ENCODE results near the gene BASP1.

BASP1 gene

GRCh38 chr5:17203329-17204132 is 13.9 kb upstream of the BASP1 start:
- Histone ChIP-seq H3K4me3 (ENCODE audit: low read depth, low read length) (no peak overlapping the region), H3K27ac (ENCODE audit: extremely low read depth, low read depth, low read length) (no peak overlapping the region), H3K9me3 (ENCODE audit: control insufficient read depth, insufficient read depth, low read depth, low read length) (no peaks in the 10 kb centered on the region), H3K4me1 (ENCODE audit: control insufficient read depth, insufficient read depth, low read length) (no peaks in the 10 kb centered on the region), H3K36me3 (ENCODE audit: control insufficient read depth in 2 of 2, insufficient read depth in 1 of 2, low read length in 2 of 2) (no peaks in the 10 kb centered on the region)
- POLR2A ChIA-PET = interaction anchor here (0.6 kb wide), 1 partner anchor 11 kb away, joined by 4 read pairs; no protein-coding TSS in a partner anchor
- TF ChIP-seq, protein P1, sequence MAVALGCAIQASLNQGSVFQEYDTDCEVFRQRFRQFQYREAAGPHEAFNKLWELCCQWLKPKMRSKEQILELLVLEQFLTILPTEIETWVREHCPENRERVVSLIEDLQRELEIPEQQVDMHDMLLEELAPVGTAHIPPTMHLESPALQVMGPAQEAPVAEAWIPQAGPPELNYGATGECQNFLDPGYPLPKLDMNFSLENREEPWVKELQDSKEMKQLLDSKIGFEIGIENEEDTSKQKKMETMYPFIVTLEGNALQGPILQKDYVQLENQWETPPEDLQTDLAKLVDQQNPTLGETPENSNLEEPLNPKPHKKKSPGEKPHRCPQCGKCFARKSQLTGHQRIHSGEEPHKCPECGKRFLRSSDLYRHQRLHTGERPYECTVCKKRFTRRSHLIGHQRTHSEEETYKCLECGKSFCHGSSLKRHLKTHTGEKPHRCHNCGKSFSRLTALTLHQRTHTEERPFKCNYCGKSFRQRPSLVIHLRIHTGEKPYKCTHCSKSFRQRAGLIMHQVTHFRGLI (tag by site-specific recombination; IDR thresholded peaks at IDR 0.05) = no peak
- peak; percentile 95 for TF ChIP-seq ZNF654 (tag by site-specific recombination; IDR thresholded peaks at IDR 0.05; ENCODE audit: low read depth)
- 0 out of 2 replicates have a peak, but pooled peaks have one; percentile 37 for TF ChIP-seq ZBTB7A (tag by site-specific recombination; IDR thresholded peaks at IDR 0.05; ENCODE audit: low read depth)
- no peak for TF ChIP-seq KLF8 (tag by site-specific recombination; IDR thresholded peaks at IDR 0.05)
- no peak for TF ChIP-seq ZBTB10 (tag by site-specific recombination; IDR thresholded peaks at IDR 0.05)
- no peak for TF ChIP-seq ZNF19 (tag by site-specific recombination; IDR thresholded peaks at IDR 0.05; ENCODE audit: low read depth)
- TF ChIP-seq, protein P2, sequence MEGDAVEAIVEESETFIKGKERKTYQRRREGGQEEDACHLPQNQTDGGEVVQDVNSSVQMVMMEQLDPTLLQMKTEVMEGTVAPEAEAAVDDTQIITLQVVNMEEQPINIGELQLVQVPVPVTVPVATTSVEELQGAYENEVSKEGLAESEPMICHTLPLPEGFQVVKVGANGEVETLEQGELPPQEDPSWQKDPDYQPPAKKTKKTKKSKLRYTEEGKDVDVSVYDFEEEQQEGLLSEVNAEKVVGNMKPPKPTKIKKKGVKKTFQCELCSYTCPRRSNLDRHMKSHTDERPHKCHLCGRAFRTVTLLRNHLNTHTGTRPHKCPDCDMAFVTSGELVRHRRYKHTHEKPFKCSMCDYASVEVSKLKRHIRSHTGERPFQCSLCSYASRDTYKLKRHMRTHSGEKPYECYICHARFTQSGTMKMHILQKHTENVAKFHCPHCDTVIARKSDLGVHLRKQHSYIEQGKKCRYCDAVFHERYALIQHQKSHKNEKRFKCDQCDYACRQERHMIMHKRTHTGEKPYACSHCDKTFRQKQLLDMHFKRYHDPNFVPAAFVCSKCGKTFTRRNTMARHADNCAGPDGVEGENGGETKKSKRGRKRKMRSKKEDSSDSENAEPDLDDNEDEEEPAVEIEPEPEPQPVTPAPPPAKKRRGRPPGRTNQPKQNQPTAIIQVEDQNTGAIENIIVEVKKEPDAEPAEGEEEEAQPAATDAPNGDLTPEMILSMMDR (tag by site-specific recombination; IDR thresholded peaks at IDR 0.05) = peak; percentile 29; the same call in 1 of the 2 replicates
- CTCF ChIA-PET = interaction anchor here (0.5 to 5.8 kb wide), 27 partner anchors 11 to 1513 kb away, joined by 3 to 45 read pairs (median 4); no protein-coding TSS in a partner anchor

DNA sequence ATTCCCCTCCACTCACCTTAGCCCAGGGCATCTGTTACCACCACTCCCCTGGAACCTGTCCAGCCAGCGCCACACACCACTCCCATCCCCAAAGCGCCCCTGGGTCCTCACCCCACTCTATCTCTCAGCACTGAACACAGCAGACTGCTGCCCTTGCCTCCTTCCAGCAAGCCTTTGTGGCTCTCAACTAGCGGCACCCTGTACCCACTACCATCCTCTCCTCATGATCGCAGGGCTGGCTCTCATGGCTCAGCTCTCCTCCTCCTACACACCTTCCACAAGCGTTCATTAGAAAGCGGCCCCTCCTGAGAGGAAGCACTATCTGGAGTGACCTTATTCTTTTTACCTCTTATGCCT is 13.3 kb upstream of the BASP1 start:
- Histone ChIP-seq H3K36me3 (ENCODE audit: control insufficient read depth in 2 of 2, insufficient read depth in 1 of 2, low read length in 2 of 2) (no peaks in the 10 kb centered on the region), H3K27ac (ENCODE audit: extremely low read depth, low read depth, low read length) (no peak overlapping the region), H3K9me3 (ENCODE audit: control insufficient read depth, insufficient read depth, low read depth, low read length) (no peaks in the 10 kb centered on the region), H3K4me3 (ENCODE audit: low read depth, low read length) (no peak overlapping the region), H3K4me1 (ENCODE audit: control insufficient read depth, insufficient read depth, low read length) (no peaks in the 10 kb centered on the region)
- ChIA-PET POLR2A (no interaction called here), CTCF (interaction anchor here (0.5 to 5.8 kb wide), 21 partner anchors 11 to 1514 kb away, joined by 3 to 45 read pairs (median 3); no protein-coding TSS in a partner anchor)
- TF ChIP-seq, protein P3, sequence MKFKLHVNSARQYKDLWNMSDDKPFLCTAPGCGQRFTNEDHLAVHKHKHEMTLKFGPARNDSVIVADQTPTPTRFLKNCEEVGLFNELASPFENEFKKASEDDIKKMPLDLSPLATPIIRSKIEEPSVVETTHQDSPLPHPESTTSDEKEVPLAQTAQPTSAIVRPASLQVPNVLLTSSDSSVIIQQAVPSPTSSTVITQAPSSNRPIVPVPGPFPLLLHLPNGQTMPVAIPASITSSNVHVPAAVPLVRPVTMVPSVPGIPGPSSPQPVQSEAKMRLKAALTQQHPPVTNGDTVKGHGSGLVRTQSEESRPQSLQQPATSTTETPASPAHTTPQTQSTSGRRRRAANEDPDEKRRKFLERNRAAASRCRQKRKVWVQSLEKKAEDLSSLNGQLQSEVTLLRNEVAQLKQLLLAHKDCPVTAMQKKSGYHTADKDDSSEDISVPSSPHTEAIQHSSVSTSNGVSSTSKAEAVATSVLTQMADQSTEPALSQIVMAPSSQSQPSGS (tag by site-specific recombination; IDR thresholded peaks at IDR 0.05; ENCODE audit: low read depth) = no peak
- TF ChIP-seq ZNF530 (tag by site-specific recombination; IDR thresholded peaks at IDR 0.05; ENCODE audit: low read depth) (no peak), ZBTB20 (tag by site-specific recombination; IDR thresholded peaks at IDR 0.05) (0 out of 2 replicates have a peak, but pooled peaks have one; percentile 15), ZFHX2 (tag by site-specific recombination; conservative IDR thresholded peaks at IDR 0.05) (peak; percentile 34; the same call in 1 of the 2 replicates)

DNA sequence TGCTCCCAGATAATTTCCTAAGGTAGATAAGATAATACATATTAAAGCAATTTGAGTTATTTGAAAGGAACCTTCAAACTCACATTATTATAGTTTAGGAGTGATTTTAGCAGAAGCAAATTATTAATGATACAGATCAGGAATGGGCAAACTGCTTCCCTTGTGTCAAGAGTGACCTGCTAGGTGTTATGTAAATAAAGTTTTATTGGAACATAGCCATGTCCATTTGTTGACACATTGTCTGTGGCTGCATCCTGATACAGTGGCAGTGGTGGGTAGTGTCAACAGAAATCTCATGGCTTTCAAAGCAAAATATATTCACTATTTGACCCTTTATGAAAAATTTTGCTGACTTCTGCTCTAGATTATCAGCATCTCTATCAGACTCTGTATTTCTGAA is 11.4 kb upstream of the BASP1 start:
- H3K36me3 ChIP-seq (ENCODE audit: control insufficient read depth in 2 of 2, insufficient read depth in 1 of 2, low read length in 2 of 2) = no peaks in the 10 kb centered on the region
- ChIA-PET POLR2A (interaction anchor here (0.7 kb wide), 1 partner anchor 591 kb away, joined by 4 read pairs; no protein-coding TSS in a partner anchor), CTCF (interaction anchor here (0.7 to 5.8 kb wide), 3 partner anchors 10 to 701 kb away, joined by 3 to 45 read pairs (median 5); no protein-coding TSS in a partner anchor)
- no peak overlapping the region for H3K4me3 ChIP-seq (ENCODE audit: low read depth, low read length)
- TF ChIP-seq KLF7 (tag by site-specific recombination; IDR thresholded peaks at IDR 0.05; ENCODE audit: borderline replicate concordance) (no peak), ZNF658 (tag by site-specific recombination; IDR thresholded peaks at IDR 0.05) (no peak), OSR2 (tag by site-specific recombination; IDR thresholded peaks at IDR 0.05) (0 out of 2 replicates have a peak, but pooled peaks have one; percentile 15)
- no peaks in the 10 kb centered on the region for H3K9me3 ChIP-seq (ENCODE audit: control insufficient read depth, insufficient read depth, low read depth, low read length)
- no peak overlapping the region for H3K27ac ChIP-seq (ENCODE audit: extremely low read depth, low read depth, low read length)
- no peaks in the 10 kb centered on the region for H3K4me1 ChIP-seq (ENCODE audit: control insufficient read depth, insufficient read depth, low read length)

Data from HEK293 (cell line).